SH-SY5Y (cell line): ENCODE measurements around the gene JPT2.

Experiments
- GATA2 ChIP-seq: IDR thresholded peaks from 2 replicates; pipeline ENCODE4 v1.6.1; 2011; ENCODE audit warnings: mild to moderate bottlenecking, low read depth, low read length
- GATA3 ChIP-seq: IDR thresholded peaks from 2 replicates; pipeline ENCODE4 v1.6.1; 2011; ENCODE audit warnings: low read depth, mild to moderate bottlenecking, low read length, moderate library complexity

JPT2 gene

DNA sequence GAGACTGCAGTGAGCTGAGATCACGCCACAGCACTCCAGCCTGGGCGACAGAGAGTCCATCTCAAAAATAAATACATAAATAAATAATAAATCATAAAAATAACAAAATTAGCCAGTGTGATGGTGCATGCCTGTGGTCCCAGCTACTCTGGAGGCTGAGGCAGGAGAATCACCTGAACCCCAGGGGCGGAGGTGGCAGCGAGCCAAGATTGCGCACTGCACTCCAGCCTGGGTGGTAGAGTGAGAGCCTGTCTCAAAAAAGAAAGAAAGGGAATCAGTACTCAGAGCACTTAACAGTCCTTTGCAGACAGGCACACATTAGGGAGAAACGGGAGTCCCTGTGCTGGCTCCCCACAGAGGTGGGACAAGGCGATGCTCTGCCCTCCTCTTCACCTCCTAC lies 53.0 kb downstream of the JPT2 start:
- no peak for TF ChIP-seq GATA2
- TF ChIP-seq GATA3: no peak

DNA sequence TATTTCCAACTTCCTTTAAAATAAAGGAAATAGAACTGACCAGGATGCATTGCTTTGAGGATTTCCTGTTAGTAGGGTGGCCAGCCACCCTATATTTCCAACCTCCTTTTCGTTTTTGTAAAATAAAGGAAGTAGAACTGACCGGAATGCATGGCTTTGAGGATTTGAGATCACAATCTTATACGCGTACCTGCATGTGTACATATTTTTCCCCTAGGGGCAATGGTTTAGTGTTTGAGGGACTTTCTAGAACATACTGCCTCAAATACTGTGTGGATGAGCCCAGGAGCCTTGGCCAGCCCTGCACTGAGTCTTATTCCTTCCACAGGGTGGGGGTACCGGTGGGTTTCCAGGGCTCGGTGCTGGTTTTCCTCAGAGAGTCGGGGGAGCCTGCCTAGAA lies 53.5 kb downstream of the JPT2 start:
- no peak for TF ChIP-seq GATA2
- TF ChIP-seq GATA3: no peak

DNA sequence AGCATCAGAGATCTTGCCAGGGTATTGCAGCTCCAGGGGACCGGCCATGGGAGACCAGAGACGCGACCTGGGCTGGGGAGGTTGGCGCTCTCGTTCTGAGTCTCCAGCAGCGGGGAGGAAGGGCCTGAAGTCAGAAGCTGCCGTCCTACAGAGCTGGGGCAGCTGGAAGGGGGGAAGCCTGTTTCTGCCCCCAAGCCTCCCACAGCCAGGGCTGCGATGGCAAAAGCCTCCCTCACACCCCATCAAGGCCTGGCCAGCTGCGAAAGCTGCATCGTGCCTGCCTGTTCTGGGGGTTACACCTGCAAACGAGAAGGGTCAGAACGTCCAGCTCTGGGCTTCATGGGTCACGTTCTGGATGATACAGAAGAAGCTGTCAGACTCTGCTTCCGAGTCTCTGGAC lies 54.0 kb downstream of the JPT2 start:
- TF ChIP-seq GATA2: no peak

DNA sequence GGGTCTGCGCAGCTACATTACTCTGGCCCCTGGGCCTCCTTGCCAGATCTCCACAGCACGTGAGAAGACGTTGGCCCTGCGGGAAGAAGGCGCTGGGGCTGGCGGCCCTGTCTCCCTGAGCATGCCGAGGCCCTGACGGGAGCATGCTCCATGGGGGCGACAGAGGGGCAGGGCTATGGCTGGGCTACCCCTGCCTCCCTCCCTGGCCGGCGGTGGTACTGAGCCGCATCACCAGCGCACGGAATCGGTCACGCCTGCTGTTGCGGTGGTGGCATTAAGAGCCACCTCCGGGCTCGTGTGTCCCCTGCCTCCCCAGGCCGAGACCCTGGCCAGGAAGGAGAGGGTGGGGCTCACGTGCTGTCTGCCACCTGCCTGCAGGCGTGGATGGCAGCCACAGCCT lies 56.0 kb downstream of the JPT2 start:
- no peak for TF ChIP-seq GATA3
- no peak for TF ChIP-seq GATA2

DNA sequence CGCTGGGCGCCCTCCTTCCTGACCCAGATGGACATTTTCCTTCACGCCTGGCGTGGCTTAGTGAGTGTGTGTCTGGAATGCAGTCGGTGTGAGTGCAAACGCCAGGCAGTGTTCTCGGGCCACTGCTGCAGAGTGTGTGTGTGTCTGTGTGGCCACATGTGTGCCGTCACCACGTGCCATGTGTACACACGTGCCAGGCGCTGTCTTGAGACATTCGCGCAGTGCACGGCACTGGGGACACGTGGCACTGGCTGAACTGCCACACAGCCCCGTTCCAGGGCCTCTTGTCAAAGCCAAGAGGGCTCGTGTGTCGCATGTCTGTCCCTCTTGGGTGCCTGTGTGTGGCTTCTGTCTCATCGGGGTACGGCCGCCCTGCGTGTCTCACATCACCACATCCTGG lies 56.7 kb downstream of the JPT2 start:
- TF ChIP-seq GATA3 (no peak), GATA2 (no peak)

DNA sequence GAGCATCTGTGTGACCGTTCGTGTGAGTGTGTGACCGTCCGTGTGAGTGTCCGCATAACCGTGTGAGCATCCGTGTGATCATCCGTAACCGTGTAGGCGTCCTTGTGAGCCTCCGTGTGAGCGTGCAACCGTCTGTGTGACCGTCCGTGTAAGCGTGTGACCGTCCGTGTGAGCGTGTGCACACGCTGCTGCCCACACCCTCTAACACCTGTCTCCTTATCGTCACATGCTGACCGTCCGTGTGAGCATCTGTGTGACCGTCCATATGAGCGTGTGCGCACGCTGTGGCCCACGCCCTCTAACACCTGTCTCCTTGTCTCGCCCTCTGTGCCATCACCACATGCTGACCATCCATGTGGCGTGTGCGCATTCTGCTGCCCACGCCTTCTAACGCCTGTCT lies 62.2 kb downstream of the JPT2 start:
- TF ChIP-seq GATA3 (no peak), GATA2 (no peak)

DNA sequence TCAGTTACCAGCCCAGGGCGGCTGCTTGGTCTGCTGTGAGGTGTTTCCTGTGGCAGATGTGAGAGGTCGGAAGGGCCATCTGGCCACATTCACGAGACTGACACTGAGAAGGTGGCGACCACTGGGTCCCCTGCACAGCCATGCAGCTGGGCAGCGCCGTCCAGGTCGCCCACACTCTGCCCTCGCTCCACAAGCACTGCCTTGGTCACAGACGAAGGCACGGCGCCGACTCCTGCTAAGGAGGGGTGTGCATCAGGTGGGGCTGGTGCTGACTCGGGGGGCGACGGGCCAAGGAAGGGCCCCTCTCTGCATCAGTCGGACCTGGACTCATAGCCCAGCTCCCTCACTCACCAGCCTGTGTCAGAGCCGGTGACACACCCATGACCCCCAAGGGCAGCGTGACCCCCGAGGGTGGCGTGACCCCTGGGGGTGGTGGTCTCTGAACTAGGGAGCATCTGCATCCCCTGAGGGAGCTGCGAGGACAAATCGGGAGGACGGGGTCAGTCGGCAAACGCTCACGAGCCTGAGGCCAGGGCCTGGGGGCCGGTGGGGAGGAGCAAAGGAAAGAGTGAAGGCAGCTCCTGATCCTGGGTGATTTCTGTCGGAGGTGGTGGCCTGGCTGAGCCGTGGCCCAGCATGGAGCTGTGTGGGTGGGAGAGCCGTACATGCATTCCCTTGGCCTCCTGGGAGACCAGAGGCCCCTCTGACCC lies 62.9 kb downstream of the JPT2 start:
- no peak for TF ChIP-seq GATA3
- TF ChIP-seq GATA2: no peak

DNA sequence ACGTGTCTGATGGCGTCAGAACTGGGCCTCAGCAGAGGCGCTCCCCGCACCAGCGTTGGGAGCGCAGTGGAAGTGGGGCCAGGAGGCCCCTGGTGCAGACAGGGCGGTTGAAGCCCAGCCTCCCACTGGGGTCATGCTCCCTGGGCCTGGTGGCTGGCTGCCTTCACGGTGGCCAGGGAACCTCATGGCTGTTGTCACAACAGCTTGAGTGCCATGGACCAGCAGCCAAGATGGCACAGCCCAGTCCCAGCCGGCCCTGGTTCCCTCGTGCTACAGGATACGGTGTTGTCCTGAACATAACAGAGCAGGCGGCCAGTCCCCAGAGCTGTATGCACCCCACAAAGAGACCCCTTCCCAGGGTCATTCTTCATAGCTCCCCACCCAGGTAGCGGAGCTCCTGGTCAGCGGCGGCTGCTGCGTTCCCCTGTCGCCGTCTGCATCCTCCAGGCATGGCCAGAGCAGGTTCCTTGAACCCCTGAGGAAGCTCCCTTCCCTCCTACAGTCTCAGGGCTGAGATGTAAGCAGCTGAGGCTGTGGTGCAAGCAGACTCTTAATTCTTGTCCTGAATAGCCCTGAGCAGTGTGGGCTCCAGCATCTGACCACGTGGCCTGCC lies 63.6 kb downstream of the JPT2 start:
- TF ChIP-seq GATA2 (no peak), GATA3 (no peak)

DNA sequence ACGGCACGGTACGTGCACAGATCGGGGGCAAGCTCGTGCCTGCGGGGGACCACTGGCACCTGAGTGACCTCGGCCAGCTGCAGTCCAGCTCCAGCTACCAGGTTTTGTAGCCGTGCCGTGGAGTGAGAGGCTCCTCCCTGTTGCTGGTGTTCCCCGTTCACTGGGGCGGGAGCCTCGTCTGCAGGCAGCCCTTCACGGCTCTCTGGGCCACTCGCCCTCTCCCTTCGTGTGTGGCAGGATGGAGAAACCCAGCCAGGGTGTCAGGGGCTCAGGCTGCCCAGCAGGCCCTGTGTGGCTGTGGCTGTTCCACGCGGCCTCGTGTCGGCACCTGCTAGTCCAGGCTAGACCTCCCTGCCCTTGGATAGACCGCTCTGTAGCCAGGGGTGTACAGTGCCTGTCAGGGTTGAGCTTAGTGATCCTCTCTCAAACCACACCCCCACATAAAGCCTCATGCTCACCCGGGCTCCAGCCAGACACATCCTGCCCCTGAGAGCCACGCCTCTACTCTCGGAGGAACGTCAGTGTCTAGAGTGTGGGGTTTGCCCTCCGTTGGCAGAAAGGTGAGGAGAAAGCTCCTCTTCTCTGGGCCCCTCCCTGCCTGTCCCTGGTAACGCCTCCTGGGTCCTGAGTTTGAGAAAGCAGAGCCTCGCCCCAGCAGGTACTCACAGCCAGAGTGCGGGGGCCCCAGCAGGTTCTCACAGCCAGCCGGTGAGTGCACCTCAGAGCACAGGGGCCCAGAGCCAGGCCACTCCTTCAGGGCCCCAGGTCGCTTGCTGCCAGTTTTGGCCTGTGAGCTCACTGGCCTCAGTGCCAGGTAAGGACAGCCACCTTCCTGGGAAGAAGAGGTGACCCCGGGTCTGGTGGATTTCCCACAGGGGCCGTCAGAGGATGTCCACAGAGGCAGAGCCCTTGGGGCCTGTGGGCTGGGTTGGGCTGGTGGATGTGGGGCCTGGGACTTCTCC lies 65.6 kb downstream of the JPT2 start:
- TF ChIP-seq GATA3 (no peak), GATA2 (no peak)

DNA sequence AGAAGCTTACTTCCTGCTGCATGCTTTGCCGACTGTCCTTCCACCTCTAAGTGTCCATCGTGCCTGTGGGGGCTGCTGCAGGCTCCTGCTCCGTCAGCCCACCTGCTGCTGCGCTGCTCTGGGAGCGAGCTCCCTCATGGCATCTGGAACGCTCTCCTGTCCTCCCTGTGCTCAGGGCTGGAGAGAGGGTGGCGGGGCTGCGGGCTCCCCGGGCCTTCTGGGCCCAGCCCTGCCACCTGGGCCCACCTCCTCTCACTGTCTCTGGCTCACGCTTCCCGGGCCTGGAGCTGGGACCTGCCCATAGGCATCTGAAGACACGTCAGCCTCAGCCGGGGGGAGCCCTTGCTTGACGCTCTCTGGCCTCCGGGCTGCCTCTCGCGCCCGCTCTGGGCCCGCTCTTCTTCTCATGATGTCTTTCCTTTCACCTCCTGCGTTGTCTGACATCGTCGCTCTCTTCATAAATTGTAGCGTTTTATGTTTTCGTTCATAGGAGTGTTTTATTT lies 66.3 kb downstream of the JPT2 start:
- TF ChIP-seq GATA3: no peak
- TF ChIP-seq GATA2: no peak

DNA sequence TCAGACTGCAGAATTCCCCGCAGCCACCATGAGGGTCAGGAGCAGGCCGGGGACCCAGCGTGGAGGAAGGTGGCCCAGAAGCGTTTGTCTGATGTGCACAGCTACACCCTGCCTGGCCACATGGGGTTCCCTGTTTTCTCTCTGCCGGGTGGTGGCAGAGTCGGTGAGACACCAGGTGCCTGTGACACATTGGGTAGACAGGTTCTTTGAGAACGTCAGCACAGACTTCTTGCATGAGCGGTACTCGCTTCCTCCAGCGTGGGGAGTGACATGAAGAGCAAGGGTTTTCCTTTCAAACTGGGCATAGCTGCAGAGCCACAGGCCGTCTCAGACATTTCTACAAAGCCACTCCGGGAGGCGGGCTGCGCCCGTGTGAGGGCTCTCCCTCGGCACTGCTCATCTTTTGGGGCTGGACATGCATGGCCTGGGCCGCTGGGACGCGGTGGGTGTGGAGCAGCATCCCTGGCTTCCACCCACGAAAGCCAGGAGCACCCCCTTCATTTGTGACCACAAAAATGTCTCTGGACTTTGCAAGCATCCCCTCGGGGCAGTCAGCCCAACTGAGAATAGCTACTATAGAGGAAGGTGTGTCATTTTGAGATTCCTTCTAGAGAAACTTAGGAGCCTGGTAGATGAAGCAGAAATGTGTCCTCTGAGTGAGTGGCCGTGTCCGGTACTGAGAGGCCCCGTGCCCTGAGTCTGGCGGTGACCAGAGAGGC lies 67.3 kb downstream of the JPT2 start:
- TF ChIP-seq GATA2 (no peak), GATA3 (no peak)

DNA sequence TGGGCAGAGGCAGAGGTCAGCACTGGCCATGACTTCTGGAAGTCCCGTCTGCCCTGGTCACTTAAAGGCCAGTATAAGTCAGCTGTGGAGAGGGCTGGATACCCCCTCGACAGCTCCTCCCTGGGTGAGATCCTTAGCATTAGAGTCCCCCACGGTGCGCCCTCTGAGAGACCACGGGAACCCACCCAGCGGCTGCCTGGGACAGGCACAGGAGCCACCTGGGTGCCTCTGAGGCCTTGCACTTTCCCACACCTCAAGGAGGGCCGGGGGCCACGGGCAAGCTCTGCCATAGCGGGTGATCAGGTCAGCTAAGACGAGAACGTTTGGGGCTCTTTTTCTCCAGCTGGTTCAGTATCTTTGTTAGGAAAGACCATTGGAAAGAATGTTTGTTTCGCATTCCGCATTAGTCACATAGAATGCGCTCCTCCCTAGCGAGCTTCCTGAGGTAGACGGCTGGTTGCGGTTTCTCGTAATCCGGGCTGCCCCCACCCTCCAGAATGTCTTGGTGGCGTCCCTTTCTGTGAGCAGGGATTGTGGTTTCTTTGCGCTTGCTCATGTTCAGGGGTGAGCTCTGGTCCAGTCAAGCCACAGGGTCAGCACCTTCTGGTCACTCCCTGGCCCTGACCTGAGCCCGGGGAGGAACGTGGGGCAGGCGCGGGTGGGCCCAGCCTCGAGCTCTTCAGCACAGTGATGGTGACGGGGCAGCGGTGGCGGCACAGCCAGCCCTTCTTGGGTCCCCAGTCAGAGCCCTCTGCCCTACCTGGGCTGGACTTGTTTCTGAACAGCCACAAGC lies 68.0 kb downstream of the JPT2 start:
- TF ChIP-seq GATA3 (no peak), GATA2 (no peak)

DNA sequence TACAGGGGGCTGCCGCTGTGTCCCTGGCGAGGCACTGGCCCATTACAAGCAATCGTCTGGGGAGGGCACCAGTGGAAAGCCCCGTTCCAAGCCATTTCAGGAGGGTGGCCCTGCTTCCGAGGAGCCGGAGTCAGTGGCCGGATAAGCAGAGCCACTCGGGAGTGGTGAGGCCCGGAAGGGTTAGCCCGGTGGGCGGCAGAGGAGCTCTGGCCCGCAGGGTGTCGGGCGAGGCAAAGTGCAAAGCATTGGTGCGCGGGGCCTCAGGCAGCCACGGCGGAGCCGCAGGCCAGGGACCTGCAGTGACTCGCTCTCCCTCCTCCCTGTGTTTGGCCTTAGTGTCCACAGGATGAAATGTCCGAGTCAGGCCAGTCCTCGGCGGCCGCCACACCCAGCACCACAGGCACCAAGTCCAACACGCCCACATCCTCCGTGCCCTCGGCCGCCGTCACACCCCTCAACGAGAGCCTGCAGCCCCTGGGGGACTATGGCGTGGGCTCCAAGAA lies 68.7 kb downstream of the JPT2 start:
- TF ChIP-seq GATA3 (no peak), GATA2 (no peak)
